Measurements from ENCODE around the gene ZDHHC20. TPM values are rescaled to one million over a fixed set of nuclear protein-coding genes. Genes with fewer than 3 reads are reported as not detected.

Gene ZDHHC20
- total RNA-seq (132 TPM in 2 replicates), polyA plus RNA-seq (25.2 and 27.5 TPM in 2 replicates)

- H3K79me2 ChIP-seq = peaks cover 46% of the 10 kb centered on the region
- DNase-seq (ENCODE audit: low spot score) = peak; percentile 96
- peak within 1 kb of the TSS; percentile 82 for H3K4me3 ChIP-seq
- under 1% methylated on average over 67 of the region's 107 CpGs for WGBS (ENCODE audit: low lambda C conversion rate, missing lambda C conversion rate)
- TF ChIP-seq CTCF (IDR thresholded peaks at IDR 0.05; ENCODE audit: poor library complexity) = no peak
- no peak for TF ChIP-seq EZH2phosphoT487 (IDR thresholded peaks at IDR 0.05; ENCODE audit: low read depth, severe bottlenecking, unreplicated experiment)
- no peak for TF ChIP-seq EZH2 (IDR thresholded peaks at IDR 0.05; ENCODE audit: borderline replicate concordance)
- no peaks in the 10 kb centered on the region for H3K36me3 ChIP-seq (replicated peaks; ENCODE audit: insufficient read depth, low read depth)
- H3K27ac ChIP-seq = peak within 1 kb of the TSS; percentile 94
- H3K27me3 ChIP-seq = no peaks in the 10 kb centered on the region
- H3K9me2 ChIP-seq (replicated peaks; ENCODE audit: insufficient read depth) = no peaks in the 10 kb centered on the region
- peaks cover 8% of the 10 kb centered on the region for H3K4me1 ChIP-seq (ENCODE audit: insufficient read depth)
- peak within 1 kb of the TSS; percentile 75 for H3K4me2 ChIP-seq
- H4K20me1 ChIP-seq (ENCODE audit: insufficient read depth, poor library complexity, severe bottlenecking) = peaks cover 18% of the 10 kb centered on the region
- H3K9me3 ChIP-seq (ENCODE audit: low read depth) = no peaks in the 10 kb centered on the region
- H2AFZ ChIP-seq = peak within 1 kb of the TSS; percentile 97
Observed at GRCh38 chr13:21458813-21459701, at the start of gene ZDHHC20. Gene ZDHHC20 (minus strand): TSS chr13:21459303. CDS start chr13:21459171, 132 bp downstream.

DNA sequence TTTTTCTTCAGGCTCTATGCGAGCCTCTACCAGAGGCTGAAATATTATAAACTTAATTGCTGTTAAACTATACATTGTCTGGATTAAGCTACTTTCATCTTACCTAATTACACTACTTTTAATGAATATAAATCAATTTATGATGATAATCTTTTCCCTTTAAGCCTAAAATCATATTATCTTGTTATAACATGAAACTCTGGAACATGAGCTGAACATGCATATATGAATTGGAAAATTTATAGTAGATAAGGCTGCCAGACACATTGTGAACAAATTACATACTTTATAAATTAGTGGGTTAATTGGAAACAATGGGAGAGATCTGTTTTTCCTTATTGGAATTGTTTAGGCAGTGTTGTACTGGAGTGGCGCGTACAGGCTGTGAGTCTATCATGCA, 45.3 kb upstream of the ZDHHC20 start:
- H3K4me2 ChIP-seq = no peak overlapping the region

DNA sequence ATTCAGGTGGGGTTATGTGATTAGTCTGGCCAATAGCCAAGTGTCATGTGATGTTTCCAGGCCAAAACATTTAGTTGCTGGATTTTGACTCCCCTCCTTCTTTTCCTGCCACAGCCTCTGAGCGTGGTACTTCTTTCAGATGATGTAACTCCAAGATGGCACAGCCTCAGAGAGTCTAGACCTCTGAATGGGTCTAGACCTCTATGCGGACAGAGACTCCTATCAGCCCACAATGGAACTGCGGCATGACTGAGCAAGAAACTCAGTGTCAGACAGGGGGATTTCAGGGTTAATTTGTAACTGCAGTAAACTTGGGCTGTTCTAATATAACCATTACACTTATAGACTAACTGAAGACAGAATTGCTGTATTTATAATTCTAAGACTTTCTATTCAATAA, 42.6 kb upstream of the ZDHHC20 start:
- Histone ChIP-seq H2AFZ (no peak overlapping the region), H3K4me3 (no peak overlapping the region), H4K20me1 (ENCODE audit: insufficient read depth, poor library complexity, severe bottlenecking) (no peaks in the 10 kb centered on the region), H3K27ac (no peak overlapping the region), H3K4me1 (ENCODE audit: insufficient read depth) (no peaks in the 10 kb centered on the region), H3K27me3 (no peaks in the 10 kb centered on the region), H3K9me3 (ENCODE audit: low read depth) (no peaks in the 10 kb centered on the region), H3K79me2 (no peaks in the 10 kb centered on the region), H3K4me2 (no peak overlapping the region), H3K36me3 (replicated peaks; ENCODE audit: insufficient read depth, low read depth) (no peaks in the 10 kb centered on the region), H3K9me2 (replicated peaks; ENCODE audit: insufficient read depth) (no peaks in the 10 kb centered on the region)
- TF ChIP-seq EZH2 (IDR thresholded peaks at IDR 0.05; ENCODE audit: borderline replicate concordance) = no peak
- no peak for TF ChIP-seq CTCF (IDR thresholded peaks at IDR 0.05; ENCODE audit: poor library complexity)
- TF ChIP-seq EZH2phosphoT487 (IDR thresholded peaks at IDR 0.05; ENCODE audit: low read depth, severe bottlenecking, unreplicated experiment) = no peak
- WGBS (ENCODE audit: low lambda C conversion rate, missing lambda C conversion rate) = 90% methylated on average over 3 of the region's 3 CpGs
- DNase-seq (ENCODE audit: low spot score) = peak; percentile 4

More for the DNA sequence above, 45.3 kb upstream of the ZDHHC20 start:
- WGBS (ENCODE audit: low lambda C conversion rate, missing lambda C conversion rate) = 92% methylated on average over 3 of the region's 3 CpGs
- TF ChIP-seq EZH2 (IDR thresholded peaks at IDR 0.05; ENCODE audit: borderline replicate concordance) (no peak), EZH2phosphoT487 (IDR thresholded peaks at IDR 0.05; ENCODE audit: low read depth, severe bottlenecking, unreplicated experiment) (no peak), CTCF (IDR thresholded peaks at IDR 0.05; ENCODE audit: poor library complexity) (no peak)
- no peak overlapping the region for H2AFZ ChIP-seq
- H3K36me3 ChIP-seq (replicated peaks; ENCODE audit: insufficient read depth, low read depth) = no peaks in the 10 kb centered on the region
- H3K4me3 ChIP-seq = no peak overlapping the region
- H3K27ac ChIP-seq = no peak overlapping the region
- DNase-seq (ENCODE audit: low spot score) = no peak
- H3K9me2 ChIP-seq (replicated peaks; ENCODE audit: insufficient read depth) = no peaks in the 10 kb centered on the region
- no peaks in the 10 kb centered on the region for H3K4me1 ChIP-seq (ENCODE audit: insufficient read depth)
- H3K27me3 ChIP-seq = no peaks in the 10 kb centered on the region
- H4K20me1 ChIP-seq (ENCODE audit: insufficient read depth, poor library complexity, severe bottlenecking) = no peaks in the 10 kb centered on the region
- no peaks in the 10 kb centered on the region for H3K9me3 ChIP-seq (ENCODE audit: low read depth)
- no peaks in the 10 kb centered on the region for H3K79me2 ChIP-seq
